ENCODE measurements around the gene CACNA1C. TPM values are rescaled to one million over a fixed set of nuclear protein-coding genes. Genes with fewer than 3 reads are reported as not detected.

The CACNA1C gene
- polyA plus RNA-seq, 4 donors: 0.67 to 2.5 (median 2.0) TPM

DNA sequence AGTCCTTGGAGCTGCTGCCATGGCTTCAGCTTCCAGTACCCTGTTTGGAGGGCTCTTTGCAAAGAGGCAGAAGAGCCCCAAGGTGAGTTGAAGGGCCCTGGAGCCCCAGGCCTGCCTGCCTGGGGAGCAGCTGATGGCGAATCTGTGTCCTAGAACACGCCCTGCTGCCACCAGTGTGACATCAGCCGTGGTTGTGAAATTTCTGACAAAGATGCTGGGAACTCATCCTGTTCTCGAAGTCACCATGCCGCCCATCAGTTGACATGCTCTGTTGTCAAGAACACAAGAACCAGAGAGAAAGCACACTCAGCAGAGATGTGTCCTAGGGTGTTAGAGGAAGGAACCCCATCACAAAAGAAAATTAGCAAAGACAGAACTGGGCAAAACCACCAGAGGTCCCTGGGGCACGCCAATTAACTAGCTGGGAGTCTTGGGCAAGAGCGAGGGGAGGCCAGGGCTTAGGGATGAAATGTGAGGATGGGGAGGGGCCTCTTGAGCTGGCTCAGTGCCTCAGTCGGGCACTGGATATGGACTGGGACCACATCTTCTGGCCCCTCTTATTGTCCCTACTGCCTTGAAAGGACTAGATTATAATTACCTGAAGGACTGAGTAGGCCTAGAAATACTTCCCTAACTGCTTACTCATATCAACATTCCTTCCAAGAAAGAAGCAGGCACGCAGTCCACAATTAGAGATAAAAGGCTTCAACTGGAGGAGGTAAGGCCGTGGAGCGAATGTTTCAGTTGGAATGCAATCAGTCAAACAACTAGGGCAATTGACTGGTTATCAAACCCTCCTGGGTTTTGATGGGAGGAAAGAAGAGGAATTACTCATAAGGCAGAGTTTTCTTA lies 163.1 kb downstream of the CACNA1C start:
- FAIRE-seq (no peak), DNase-seq (peak in 1 of 2 donors; percentile 24)
- Histone ChIP-seq H3K9me3 (ENCODE audit: control insufficient read depth in 2 of 2, insufficient read depth in 1 of 2, low read depth in 1 of 2, low read length in 1 of 2) (no peaks in the 10 kb centered on the region), H3K4me3 (ENCODE audit: low read depth in 1 of 3, low read length in 3 of 3) (no peak overlapping the region), H3K36me3 (ENCODE audit: control insufficient read depth in 3 of 3, insufficient read depth in 2 of 3, low read depth in 1 of 3, low read length in 3 of 3) (no peaks in the 10 kb centered on the region), H3K27ac (ENCODE audit: low read depth in 1 of 3, low read length in 2 of 3) (no peak overlapping the region), H3K4me1 (ENCODE audit: control insufficient read depth in 3 of 3, insufficient read depth in 2 of 3, low read depth in 1 of 3, low read length in 2 of 3) (peaks cover 0 to 11% (median 0%) of the 10 kb centered on the region in 3 donors), H3K27me3 (ENCODE audit: control insufficient read depth in 3 of 3, insufficient read depth in 3 of 3, low read length in 3 of 3) (peaks cover 0 to 4% (median 0%) of the 10 kb centered on the region in 3 donors)
- WGBS, 3 donors: 71 to 87% (median 79%) methylated on average over 11 of the region's 11 CpGs

DNA sequence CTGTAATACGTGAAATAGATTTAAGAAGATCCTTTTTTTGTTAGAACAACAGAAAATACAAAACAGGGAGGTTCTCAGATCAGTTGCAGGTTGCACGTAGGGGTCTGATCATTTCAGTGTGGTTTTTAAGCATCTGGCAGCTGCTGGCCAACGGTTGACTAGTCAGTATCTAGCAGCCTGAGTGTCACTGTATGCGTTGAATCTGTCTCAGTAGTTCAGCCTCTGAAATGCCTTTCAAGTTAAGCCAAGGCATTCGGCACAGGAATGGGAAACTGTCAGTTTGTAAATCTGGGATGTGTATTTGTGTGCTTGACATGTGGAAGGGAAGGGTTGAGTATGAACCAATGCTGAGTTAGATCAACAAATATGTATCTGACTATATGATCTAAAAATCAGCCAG lies 165.9 kb downstream of the CACNA1C start:
- H3K4me3 ChIP-seq (ENCODE audit: low read depth in 1 of 3, low read length in 3 of 3): no peak overlapping the region
- no peaks in the 10 kb centered on the region for H3K36me3 ChIP-seq (ENCODE audit: control insufficient read depth in 3 of 3, insufficient read depth in 2 of 3, low read depth in 1 of 3, low read length in 3 of 3)
- WGBS, 3 donors: 82 to 88% (median 83%) methylated on average over 5 of the region's 5 CpGs
- FAIRE-seq (no peak), DNase-seq (no peak)
- H3K27ac ChIP-seq (ENCODE audit: low read depth in 1 of 3, low read length in 2 of 3): no peak overlapping the region
- H3K4me1 ChIP-seq (ENCODE audit: control insufficient read depth in 3 of 3, insufficient read depth in 2 of 3, low read depth in 1 of 3, low read length in 2 of 3): peaks cover 0 to 3% (median 0%) of the 10 kb centered on the region in 3 donors
- no peaks in the 10 kb centered on the region for H3K9me3 ChIP-seq (ENCODE audit: control insufficient read depth in 2 of 2, insufficient read depth in 1 of 2, low read depth in 1 of 2, low read length in 1 of 2)
- H3K27me3 ChIP-seq (ENCODE audit: control insufficient read depth in 3 of 3, insufficient read depth in 3 of 3, low read length in 3 of 3): peaks cover 0 to 2% (median 0%) of the 10 kb centered on the region in 3 donors

DNA sequence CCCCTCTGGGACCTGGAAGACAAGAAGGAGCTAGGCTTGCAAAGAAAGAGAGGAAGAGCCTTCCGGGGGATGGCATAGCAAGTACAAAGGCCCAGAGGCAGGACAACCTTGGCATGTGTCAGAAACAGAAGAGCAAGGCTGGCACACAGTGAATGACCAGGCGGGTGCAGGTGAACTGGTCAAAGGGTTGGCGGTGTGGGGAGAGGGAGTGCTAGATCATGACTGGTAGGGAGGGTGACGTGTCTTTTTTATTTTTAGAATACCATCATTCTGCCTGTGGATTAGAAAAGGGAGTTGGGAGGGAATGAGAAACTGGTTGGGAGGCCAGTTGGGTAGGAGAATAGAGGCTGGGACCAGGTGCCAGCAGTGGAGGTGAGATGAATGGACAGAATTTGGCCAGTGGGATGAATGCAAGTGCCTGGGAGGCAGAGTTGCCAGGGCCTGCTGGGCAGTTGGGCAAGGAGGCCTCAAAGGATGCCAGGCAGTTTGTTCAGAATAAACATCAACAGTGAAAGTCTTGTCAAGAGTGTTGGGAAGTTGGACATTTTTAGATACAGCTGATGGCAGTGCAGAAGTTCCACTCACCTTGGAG lies 168.3 kb downstream of the CACNA1C start:
- no peak overlapping the region for H3K27ac ChIP-seq (ENCODE audit: low read depth in 1 of 3, low read length in 2 of 3)
- FAIRE-seq (no peak), DNase-seq (no peak)
- H3K27me3 ChIP-seq (ENCODE audit: control insufficient read depth in 3 of 3, insufficient read depth in 3 of 3, low read length in 3 of 3): peaks cover 0 to 2% (median 0%) of the 10 kb centered on the region in 3 donors
- WGBS, 3 donors: 88 to 95% (median 92%) methylated on average over 4 of the region's 4 CpGs
- H3K36me3 ChIP-seq (ENCODE audit: control insufficient read depth in 3 of 3, insufficient read depth in 2 of 3, low read depth in 1 of 3, low read length in 3 of 3): no peaks in the 10 kb centered on the region
- no peaks in the 10 kb centered on the region for H3K9me3 ChIP-seq (ENCODE audit: control insufficient read depth in 2 of 2, insufficient read depth in 1 of 2, low read depth in 1 of 2, low read length in 1 of 2)
- H3K4me3 ChIP-seq (ENCODE audit: low read depth in 1 of 3, low read length in 3 of 3): no peak overlapping the region
- no peaks in the 10 kb centered on the region for H3K4me1 ChIP-seq (ENCODE audit: control insufficient read depth in 3 of 3, insufficient read depth in 2 of 3, low read depth in 1 of 3, low read length in 2 of 3)

DNA sequence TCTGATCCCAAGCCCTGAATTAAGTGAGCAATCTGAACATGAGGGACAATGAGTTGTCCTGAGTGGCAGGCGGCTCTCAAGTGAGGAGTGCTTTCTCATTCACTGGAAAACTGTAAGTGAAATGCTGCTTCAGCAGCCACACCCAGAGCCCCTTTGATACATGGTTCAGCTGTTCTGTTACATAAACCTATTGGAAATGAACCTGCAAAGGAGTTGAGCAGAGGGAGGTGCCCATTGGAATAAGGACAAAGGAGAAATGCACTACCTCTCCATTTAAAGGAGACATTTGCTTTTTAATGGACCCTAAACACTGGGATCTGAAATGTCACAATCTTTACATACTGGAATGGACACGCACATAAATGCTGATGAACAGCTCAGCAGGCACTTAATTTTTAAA lies 169.9 kb downstream of the CACNA1C start:
- WGBS, 3 donors: 67 to 96% (median 86%) methylated on average over 2 of the region's 2 CpGs
- FAIRE-seq: no peak
- no peaks in the 10 kb centered on the region for H3K9me3 ChIP-seq (ENCODE audit: control insufficient read depth in 2 of 2, insufficient read depth in 1 of 2, low read depth in 1 of 2, low read length in 1 of 2)

DNA sequence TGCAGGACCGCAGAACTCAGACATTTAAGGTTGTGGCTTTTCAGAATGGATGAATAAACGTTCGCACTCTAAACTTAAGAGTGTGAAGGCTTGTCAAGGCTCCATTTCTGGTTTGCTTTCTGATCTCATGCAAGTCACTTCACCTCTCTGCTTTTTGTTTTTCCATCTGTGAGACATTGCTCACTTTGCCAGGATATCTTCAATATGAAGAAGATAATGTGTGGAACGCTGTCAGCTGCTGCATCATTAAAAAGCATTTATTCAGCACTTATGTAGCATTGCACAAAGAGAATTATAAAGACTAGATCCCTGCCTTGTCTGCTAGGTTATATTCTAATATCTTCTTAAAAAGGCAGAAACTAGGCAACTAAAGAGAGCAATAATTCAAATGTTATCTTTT lies 172.2 kb downstream of the CACNA1C start:
- no peak overlapping the region for H3K4me3 ChIP-seq (ENCODE audit: low read depth in 1 of 3, low read length in 3 of 3)
- H3K27me3 ChIP-seq (ENCODE audit: control insufficient read depth in 3 of 3, insufficient read depth in 3 of 3, low read length in 3 of 3): peaks cover 0 to 2% (median 0%) of the 10 kb centered on the region in 3 donors
- 87 to 94% (median 89%) methylated on average over 4 of the region's 4 CpGs for WGBS, 3 donors
- no peak for FAIRE-seq
- no peaks in the 10 kb centered on the region for H3K9me3 ChIP-seq (ENCODE audit: control insufficient read depth in 2 of 2, insufficient read depth in 1 of 2, low read depth in 1 of 2, low read length in 1 of 2)
- no peaks in the 10 kb centered on the region for H3K4me1 ChIP-seq (ENCODE audit: control insufficient read depth in 3 of 3, insufficient read depth in 2 of 3, low read depth in 1 of 3, low read length in 2 of 3)
- H3K36me3 ChIP-seq (ENCODE audit: control insufficient read depth in 3 of 3, insufficient read depth in 2 of 3, low read depth in 1 of 3, low read length in 3 of 3): no peaks in the 10 kb centered on the region
- H3K27ac ChIP-seq (ENCODE audit: low read depth in 1 of 3, low read length in 2 of 3): no peak overlapping the region
- DNase-seq: no peak

More for the DNA sequence above, 169.9 kb downstream of the CACNA1C start:
- Histone ChIP-seq H3K4me1 (ENCODE audit: control insufficient read depth in 3 of 3, insufficient read depth in 2 of 3, low read depth in 1 of 3, low read length in 2 of 3) (no peaks in the 10 kb centered on the region), H3K4me3 (ENCODE audit: low read depth in 1 of 3, low read length in 3 of 3) (no peak overlapping the region), H3K36me3 (ENCODE audit: control insufficient read depth in 3 of 3, insufficient read depth in 2 of 3, low read depth in 1 of 3, low read length in 3 of 3) (no peaks in the 10 kb centered on the region), H3K27ac (ENCODE audit: low read depth in 1 of 3, low read length in 2 of 3) (no peak overlapping the region), H3K27me3 (ENCODE audit: control insufficient read depth in 3 of 3, insufficient read depth in 3 of 3, low read length in 3 of 3) (peaks cover 0 to 2% (median 0%) of the 10 kb centered on the region in 3 donors)
- DNase-seq: no peak

DNA sequence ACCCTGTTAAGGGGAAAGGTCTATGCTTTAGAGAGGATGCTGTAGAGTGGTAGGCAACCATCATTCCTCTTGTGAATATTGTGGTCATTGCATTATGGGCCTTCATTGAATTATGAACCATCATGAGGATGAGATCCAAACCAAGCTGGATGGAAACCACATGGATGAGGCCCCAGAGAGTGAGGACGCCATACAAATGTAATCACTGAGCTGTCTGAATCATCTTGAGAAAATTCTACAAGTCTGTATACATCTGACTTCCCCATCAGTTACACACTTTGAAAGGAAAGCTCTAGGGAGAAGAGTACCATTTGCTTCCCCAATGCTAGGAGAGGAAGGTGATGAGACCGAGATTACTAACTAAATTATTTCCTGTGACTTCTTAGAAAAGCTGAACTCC lies 172.9 kb downstream of the CACNA1C start:
- Histone ChIP-seq H3K4me3 (ENCODE audit: low read depth in 1 of 3, low read length in 3 of 3) (no peak overlapping the region), H3K36me3 (ENCODE audit: control insufficient read depth in 3 of 3, insufficient read depth in 2 of 3, low read depth in 1 of 3, low read length in 3 of 3) (no peaks in the 10 kb centered on the region), H3K27me3 (ENCODE audit: control insufficient read depth in 3 of 3, insufficient read depth in 3 of 3, low read length in 3 of 3) (peaks cover 0 to 2% (median 0%) of the 10 kb centered on the region in 3 donors), H3K27ac (ENCODE audit: low read depth in 1 of 3, low read length in 2 of 3) (no peak overlapping the region), H3K4me1 (ENCODE audit: control insufficient read depth in 3 of 3, insufficient read depth in 2 of 3, low read depth in 1 of 3, low read length in 2 of 3) (peaks cover 0 to 4% (median 0%) of the 10 kb centered on the region in 3 donors), H3K9me3 (ENCODE audit: control insufficient read depth in 2 of 2, insufficient read depth in 1 of 2, low read depth in 1 of 2, low read length in 1 of 2) (no peaks in the 10 kb centered on the region)
- no peak for FAIRE-seq
- WGBS, 3 donors: 65 to 81% (median 67%) methylated on average over 2 of the region's 2 CpGs
- DNase-seq: no peak

DNA sequence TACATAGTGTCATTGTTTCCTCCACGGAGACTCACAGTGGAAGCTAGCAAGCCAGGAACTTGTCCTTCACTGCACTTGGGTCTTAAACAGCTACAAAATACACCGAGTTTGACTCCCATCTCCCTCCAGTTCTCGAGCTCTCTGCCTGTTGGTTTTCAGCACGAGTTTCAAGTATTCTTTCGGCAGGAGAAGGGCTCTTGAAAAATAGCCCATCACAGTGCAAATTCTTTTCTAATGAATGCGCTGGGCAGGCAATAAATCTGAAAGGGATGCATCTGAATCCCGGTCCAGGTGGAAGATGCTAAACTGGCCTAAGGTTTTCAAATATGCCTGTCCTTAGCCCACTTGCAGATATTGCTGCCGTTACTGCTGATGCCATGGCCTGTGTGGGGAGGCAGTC lies 173.9 kb downstream of the CACNA1C start:
- Histone ChIP-seq H3K9me3 (ENCODE audit: control insufficient read depth in 2 of 2, insufficient read depth in 1 of 2, low read depth in 1 of 2, low read length in 1 of 2) (no peaks in the 10 kb centered on the region), H3K27ac (ENCODE audit: low read depth in 1 of 3, low read length in 2 of 3) (no peak overlapping the region), H3K27me3 (ENCODE audit: control insufficient read depth in 3 of 3, insufficient read depth in 3 of 3, low read length in 3 of 3) (no peaks in the 10 kb centered on the region), H3K36me3 (ENCODE audit: control insufficient read depth in 3 of 3, insufficient read depth in 2 of 3, low read depth in 1 of 3, low read length in 3 of 3) (no peaks in the 10 kb centered on the region), H3K4me1 (ENCODE audit: control insufficient read depth in 3 of 3, insufficient read depth in 2 of 3, low read depth in 1 of 3, low read length in 2 of 3) (peaks cover 0 to 4% (median 0%) of the 10 kb centered on the region in 3 donors), H3K4me3 (ENCODE audit: low read depth in 1 of 3, low read length in 3 of 3) (no peak overlapping the region)
- DNase-seq (no peak), FAIRE-seq (no peak)
- WGBS, 3 donors: 74 to 76% (median 75%) methylated on average over 8 of the region's 8 CpGs

DNA sequence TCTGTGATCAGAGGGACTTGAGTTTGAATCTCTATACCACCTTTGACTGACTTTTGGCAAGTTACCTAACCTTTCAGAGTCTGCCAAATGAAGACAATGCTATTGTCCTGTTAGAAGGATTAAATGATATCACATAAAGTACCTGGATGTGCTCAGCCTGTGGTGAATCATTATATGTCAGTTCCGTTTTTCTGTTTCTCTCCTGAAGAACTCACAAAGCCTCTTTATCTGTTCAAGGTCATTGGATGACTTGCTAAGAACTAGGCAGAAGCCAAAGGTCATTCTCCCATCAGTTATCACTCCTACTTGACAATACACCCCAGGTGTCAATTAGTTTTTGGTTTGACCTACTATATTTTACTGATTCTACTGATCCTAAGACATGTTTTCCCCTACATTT lies 174.6 kb downstream of the CACNA1C start:
- no peak overlapping the region for H3K27ac ChIP-seq (ENCODE audit: low read depth in 1 of 3, low read length in 2 of 3)
- no peaks in the 10 kb centered on the region for H3K27me3 ChIP-seq (ENCODE audit: control insufficient read depth in 3 of 3, insufficient read depth in 3 of 3, low read length in 3 of 3)
- DNase-seq (no peak), FAIRE-seq (no peak)
- H3K9me3 ChIP-seq (ENCODE audit: control insufficient read depth in 2 of 2, insufficient read depth in 1 of 2, low read depth in 1 of 2, low read length in 1 of 2): no peaks in the 10 kb centered on the region
- no peak overlapping the region for H3K4me3 ChIP-seq (ENCODE audit: low read depth in 1 of 3, low read length in 3 of 3)
- peaks cover 0 to 4% (median 0%) of the 10 kb centered on the region in 3 donors for H3K4me1 ChIP-seq (ENCODE audit: control insufficient read depth in 3 of 3, insufficient read depth in 2 of 3, low read depth in 1 of 3, low read length in 2 of 3)
- WGBS, 3 donors: 18 to 65% (median 33%) methylated on average over 1 of the region's 1 CpG
- H3K36me3 ChIP-seq (ENCODE audit: control insufficient read depth in 3 of 3, insufficient read depth in 2 of 3, low read depth in 1 of 3, low read length in 3 of 3): no peaks in the 10 kb centered on the region
